ENCODE measurements around the gene FCSK. TPM values are rescaled to one million over a fixed set of nuclear protein-coding genes. Genes with fewer than 3 reads are reported as not detected.

FCSK gene
- total and polyA plus RNA-seq, 2 of the 13 experiments (the other 11 are each of a cell fraction or from before 2014, with no cell fraction given) = 9.1 to 19.2 TPM

DNA sequence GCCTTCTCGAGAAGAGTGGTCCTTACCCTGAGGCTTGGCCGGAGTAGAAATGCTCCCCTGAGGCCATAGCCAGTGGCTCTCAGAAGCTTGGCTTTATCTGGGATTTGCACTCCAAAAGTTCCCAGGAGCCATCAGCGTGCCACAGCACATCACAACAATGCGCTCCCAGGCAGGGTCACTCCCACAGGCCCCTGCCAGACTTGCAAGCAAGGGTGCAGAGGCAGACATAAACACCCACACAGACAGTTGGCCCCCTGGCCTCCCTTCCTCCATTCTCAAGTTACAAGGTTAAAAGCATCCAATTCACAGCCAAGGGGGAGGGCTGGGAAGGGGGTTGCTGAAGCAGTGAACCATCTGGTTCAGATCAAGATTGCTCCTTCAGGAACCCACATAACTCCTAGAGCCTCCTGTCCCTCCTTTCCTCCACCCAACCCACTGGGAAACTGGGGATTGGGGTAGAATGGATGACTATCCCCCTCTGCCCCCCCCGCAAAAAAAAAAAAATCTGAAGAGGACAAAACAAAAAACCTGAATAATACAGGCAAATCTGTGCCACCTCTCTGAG, 17.3 kb upstream of the FCSK start (continued):
- TF ChIP-seq SKI (IDR thresholded peaks at IDR 0.05; ENCODE audit: partially characterized antibody) = peak; percentile 15
- no peak for TF ChIP-seq CENPX (CRISPR knock-in tag; IDR thresholded peaks at IDR 0.05)
- no peak for TF ChIP-seq ZNF768 (CRISPR knock-in tag; IDR thresholded peaks at IDR 0.05)
- no peak for TF ChIP-seq GABPB1 (CRISPR knock-in tag; IDR thresholded peaks at IDR 0.05)
- TF ChIP-seq, protein P1, sequence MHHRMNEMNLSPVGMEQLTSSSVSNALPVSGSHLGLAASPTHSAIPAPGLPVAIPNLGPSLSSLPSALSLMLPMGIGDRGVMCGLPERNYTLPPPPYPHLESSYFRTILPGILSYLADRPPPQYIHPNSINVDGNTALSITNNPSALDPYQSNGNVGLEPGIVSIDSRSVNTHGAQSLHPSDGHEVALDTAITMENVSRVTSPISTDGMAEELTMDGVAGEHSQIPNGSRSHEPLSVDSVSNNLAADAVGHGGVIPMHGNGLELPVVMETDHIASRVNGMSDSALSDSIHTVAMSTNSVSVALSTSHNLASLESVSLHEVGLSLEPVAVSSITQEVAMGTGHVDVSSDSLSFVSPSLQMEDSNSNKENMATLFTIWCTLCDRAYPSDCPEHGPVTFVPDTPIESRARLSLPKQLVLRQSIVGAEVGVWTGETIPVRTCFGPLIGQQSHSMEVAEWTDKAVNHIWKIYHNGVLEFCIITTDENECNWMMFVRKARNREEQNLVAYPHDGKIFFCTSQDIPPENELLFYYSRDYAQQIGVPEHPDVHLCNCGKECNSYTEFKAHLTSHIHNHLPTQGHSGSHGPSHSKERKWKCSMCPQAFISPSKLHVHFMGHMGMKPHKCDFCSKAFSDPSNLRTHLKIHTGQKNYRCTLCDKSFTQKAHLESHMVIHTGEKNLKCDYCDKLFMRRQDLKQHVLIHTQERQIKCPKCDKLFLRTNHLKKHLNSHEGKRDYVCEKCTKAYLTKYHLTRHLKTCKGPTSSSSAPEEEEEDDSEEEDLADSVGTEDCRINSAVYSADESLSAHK (CRISPR knock-in tag; IDR thresholded peaks at IDR 0.05; ENCODE audit: borderline replicate concordance) = no peak
- TF ChIP-seq ARID5B (CRISPR knock-in tag; IDR thresholded peaks at IDR 0.05) = 0 out of 2 replicates have a peak, but pooled peaks have one; percentile 23
- TF ChIP-seq ZC3H4 (CRISPR knock-in tag; IDR thresholded peaks at IDR 0.05; ENCODE audit: borderline replicate concordance) = no peak
- TF ChIP-seq ZNF232 (CRISPR knock-in tag; IDR thresholded peaks at IDR 0.05; ENCODE audit: borderline replicate concordance) = no peak
- TF ChIP-seq NONO (IDR thresholded peaks at IDR 0.05) = no peak
- no peak for TF ChIP-seq NONO (CRISPR knock-in tag; conservative IDR thresholded peaks at IDR 0.05)
- no peak for TF ChIP-seq ZNF644 (CRISPR knock-in tag; IDR thresholded peaks at IDR 0.05; ENCODE audit: low read depth)
- no peak for TF ChIP-seq SP1 (IDR thresholded peaks at IDR 0.05)
- TF ChIP-seq SP1 (CRISPR knock-in tag; IDR thresholded peaks at IDR 0.05) = no peak
- TF ChIP-seq ZNF432 (CRISPR knock-in tag; IDR thresholded peaks at IDR 0.05; ENCODE audit: borderline replicate concordance) = no peak
- TF ChIP-seq, protein P2, sequence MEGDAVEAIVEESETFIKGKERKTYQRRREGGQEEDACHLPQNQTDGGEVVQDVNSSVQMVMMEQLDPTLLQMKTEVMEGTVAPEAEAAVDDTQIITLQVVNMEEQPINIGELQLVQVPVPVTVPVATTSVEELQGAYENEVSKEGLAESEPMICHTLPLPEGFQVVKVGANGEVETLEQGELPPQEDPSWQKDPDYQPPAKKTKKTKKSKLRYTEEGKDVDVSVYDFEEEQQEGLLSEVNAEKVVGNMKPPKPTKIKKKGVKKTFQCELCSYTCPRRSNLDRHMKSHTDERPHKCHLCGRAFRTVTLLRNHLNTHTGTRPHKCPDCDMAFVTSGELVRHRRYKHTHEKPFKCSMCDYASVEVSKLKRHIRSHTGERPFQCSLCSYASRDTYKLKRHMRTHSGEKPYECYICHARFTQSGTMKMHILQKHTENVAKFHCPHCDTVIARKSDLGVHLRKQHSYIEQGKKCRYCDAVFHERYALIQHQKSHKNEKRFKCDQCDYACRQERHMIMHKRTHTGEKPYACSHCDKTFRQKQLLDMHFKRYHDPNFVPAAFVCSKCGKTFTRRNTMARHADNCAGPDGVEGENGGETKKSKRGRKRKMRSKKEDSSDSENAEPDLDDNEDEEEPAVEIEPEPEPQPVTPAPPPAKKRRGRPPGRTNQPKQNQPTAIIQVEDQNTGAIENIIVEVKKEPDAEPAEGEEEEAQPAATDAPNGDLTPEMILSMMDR (CRISPR knock-in tag; IDR thresholded peaks at IDR 0.05) = no peak
- TF ChIP-seq SIN3A (IDR thresholded peaks at IDR 0.05; ENCODE audit: borderline replicate concordance, low read depth, low read length) = 0 out of 2 replicates have a peak, but pooled peaks have one; percentile 30
- TF ChIP-seq HMGA1 (CRISPR knock-in tag; conservative IDR thresholded peaks at IDR 0.05) = no peak
- TF ChIP-seq SALL1 (CRISPR knock-in tag; IDR thresholded peaks at IDR 0.05) = peak; percentile 19; the same call in 1 of the 2 replicates
- TF ChIP-seq FOSL1 (CRISPR knock-in tag; IDR thresholded peaks at IDR 0.05; ENCODE audit: borderline replicate concordance) = no peak
- TF ChIP-seq, protein P3, sequence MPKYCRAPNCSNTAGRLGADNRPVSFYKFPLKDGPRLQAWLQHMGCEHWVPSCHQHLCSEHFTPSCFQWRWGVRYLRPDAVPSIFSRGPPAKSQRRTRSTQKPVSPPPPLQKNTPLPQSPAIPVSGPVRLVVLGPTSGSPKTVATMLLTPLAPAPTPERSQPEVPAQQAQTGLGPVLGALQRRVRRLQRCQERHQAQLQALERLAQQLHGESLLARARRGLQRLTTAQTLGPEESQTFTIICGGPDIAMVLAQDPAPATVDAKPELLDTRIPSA (CRISPR knock-in tag; IDR thresholded peaks at IDR 0.05; ENCODE audit: borderline replicate concordance) = no peak
- TF ChIP-seq HNF4G (IDR thresholded peaks at IDR 0.05; ENCODE audit: borderline replicate concordance, low read depth, low read length) = no peak
- no peak for TF ChIP-seq HNF4G (CRISPR knock-in tag; IDR thresholded peaks at IDR 0.05; ENCODE audit: borderline replicate concordance, low read depth)

Measured in HepG2 (cell line).